Gastroesophageal sphincter (tissue), 3 donors: ENCODE results near the gene SDK2.

ENCODE experiments used
- CTCF ChIP-seq, 4 experiments: fragments of 200-600 bp in 2 of 4; fragments of 450-650 bp in 2 of 4; sonication (generic) in 1 of 4; IDR thresholded peaks; one replicate each; pipeline ENCODE4 v1.5.1; 2017 to 2019; ENCODE audit warnings: antibody characterized with exemption in 4 of 4, mild to moderate bottlenecking in 2 of 4, moderate library complexity in 2 of 4
- EP300 ChIP-seq: sonication (generic); formaldehyde crosslinking; IDR thresholded peaks from one replicate; pipeline ENCODE4 v1.6.1; 2017; ENCODE audit warnings: antibody characterized with exemption, mild to moderate bottlenecking
- POLR2A ChIP-seq, 2 donors: fragments of 450-650 bp; IDR thresholded peaks; one replicate each; pipeline ENCODE4 v1.6.1; 2017; ENCODE audit warnings: antibody characterized with exemption in 2 of 2, mild to moderate bottlenecking in 2 of 2, moderate library complexity in 1 of 2

GRCh38 chr17:73553311-73553710 lies 90.9 kb downstream of the SDK2 start:
- no peak for TF ChIP-seq POLR2A (IDR thresholded peaks at IDR 0.05)
- no peak for TF ChIP-seq CTCF (IDR thresholded peaks at IDR 0.05)
- TF ChIP-seq EP300 = no peak
